Sciatic nerve (tissue), 2 donors: Measurements from ENCODE around the gene EPHA4. TPM values are rescaled to one million over a fixed set of nuclear protein-coding genes. Genes with fewer than 3 reads are reported as not detected.

Experiments
- ATAC-seq: fragments of 200-7000 bp; cut with Tn5 transposase; one replicate; pipeline ENCODE4 v1.9.1; 2020; ENCODE audit warnings: mild to moderate bottlenecking, moderate library complexity
- DNase-seq: peaks from one replicate; pipeline ENCODE4 v3.0.0-alpha.2; 2020; ENCODE audit warnings: low spot score
- intact Hi-C: fragments of 100-400 bp; cut with DNase I; formaldehyde crosslinking; loops from one replicate; pipeline ENCODE4 v1.14.2; 2022
- total RNA-seq: library from RNA; stranded (reverse); fragmentation: NEBNext Ultra II Directional; extraction: Animal tissue kit (Norgen Biotek cat#: 25700); gene quantifications from one replicate; pipeline ENCODE4 v1.2.1, GENCODE V29; 2021
- donor health status: DM: no; HTN: no; CAD: no.
- donor health status: DM: no; HTN: no; CAD: no.

EPHA4 gene
- total RNA-seq, 1 donor from 2014 or later: 17.7 TPM

DNA sequence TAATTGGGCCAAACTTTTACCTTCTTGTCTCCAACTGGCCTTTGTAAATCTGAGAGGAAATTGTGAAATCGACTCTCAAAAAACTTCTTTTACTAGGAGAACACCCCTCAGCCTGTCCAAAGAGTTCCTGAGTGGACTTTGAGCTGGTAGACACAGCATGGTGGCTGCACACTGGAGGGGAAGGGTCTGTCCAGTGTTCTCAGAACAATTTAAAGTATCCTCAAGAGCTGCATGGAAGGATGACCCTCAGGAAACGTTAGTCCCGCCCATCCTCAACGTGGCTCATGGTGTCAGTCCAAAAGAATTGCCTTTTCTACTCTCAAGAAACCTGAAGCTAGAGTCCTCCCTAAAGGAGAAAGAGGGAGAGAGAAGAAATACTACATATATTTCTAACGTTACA lies 182.7 kb downstream of the EPHA4 start:
- DNase-seq (no peak), ATAC-seq (no peak)
- intact Hi-C loops: no loop called here

GRCh38 chr2:221388891-221389290 lies 183.2 kb downstream of the EPHA4 start:
- DNase-seq (no peak), ATAC-seq (no peak)
- intact Hi-C loops: no loop called here

GRCh38 chr2:221385716-221386115 lies 186.4 kb downstream of the EPHA4 start:
- intact Hi-C loops: no loop called here
- DNase-seq (no peak), ATAC-seq (no peak)

DNA sequence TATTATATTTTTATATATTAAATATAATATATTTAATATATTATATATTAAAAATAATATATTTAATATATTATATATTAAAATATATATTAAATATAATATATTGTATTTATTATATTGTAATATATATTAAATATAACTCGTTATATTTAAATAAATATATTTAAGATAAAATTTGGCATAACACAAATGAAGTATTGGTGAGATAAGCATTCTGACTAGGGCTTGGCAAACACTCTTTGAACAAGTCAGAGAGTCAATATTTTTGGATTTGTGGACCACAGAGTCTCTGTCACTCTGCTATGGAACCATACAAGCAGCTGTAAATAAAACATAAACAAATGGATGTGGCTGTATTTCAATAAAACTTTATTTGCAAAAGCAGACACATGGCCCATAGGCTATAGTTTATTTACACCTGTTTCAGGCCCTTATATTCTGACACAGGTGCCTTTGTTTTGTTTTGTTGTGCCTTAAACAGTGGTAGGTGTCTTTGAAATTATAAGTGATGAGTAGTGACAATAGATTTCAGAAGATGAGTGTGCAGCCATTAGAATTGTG lies 190.1 kb downstream of the EPHA4 start:
- no peak for ATAC-seq
- intact Hi-C loops: no loop called here

GRCh38 chr2:221380686-221381085 lies 191.4 kb downstream of the EPHA4 start:
- intact Hi-C loops: no loop called here
- DNase-seq (no peak), ATAC-seq (no peak)

More for the DNA sequence above, 190.1 kb downstream of the EPHA4 start:
- DNase-seq: no peak

GRCh38 chr2:221380062-221380461 lies 192.0 kb downstream of the EPHA4 start:
- intact Hi-C loops: no loop called here
- no peak for ATAC-seq
- DNase-seq: no peak

DNA sequence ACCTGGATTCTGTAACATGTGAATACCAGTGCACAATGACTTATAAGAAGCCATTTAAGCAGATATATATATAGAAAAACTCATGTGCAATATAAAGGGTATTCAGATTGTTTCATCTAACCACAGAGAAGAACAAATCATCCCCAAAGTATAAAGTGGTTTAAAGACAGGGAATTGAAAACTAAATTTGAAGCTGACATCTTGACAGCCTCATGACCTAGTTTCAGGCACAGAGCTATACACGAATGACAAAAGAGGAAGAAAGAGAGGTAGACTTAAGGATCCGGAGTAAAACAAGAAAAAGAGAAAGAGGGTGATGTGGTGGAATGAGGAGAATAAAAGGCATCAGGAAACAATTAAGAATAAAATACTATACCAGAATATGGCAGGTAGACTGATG lies 194.5 kb downstream of the EPHA4 start:
- intact Hi-C loops: no loop called here
- no peak for DNase-seq
- no peak for ATAC-seq

- no peak for DNase-seq
- intact Hi-C loops: no loop called here
- ATAC-seq: no peak
These were observed 195.0 kb downstream of the EPHA4 start for GRCh38 chr2:221377066-221377465.

DNA sequence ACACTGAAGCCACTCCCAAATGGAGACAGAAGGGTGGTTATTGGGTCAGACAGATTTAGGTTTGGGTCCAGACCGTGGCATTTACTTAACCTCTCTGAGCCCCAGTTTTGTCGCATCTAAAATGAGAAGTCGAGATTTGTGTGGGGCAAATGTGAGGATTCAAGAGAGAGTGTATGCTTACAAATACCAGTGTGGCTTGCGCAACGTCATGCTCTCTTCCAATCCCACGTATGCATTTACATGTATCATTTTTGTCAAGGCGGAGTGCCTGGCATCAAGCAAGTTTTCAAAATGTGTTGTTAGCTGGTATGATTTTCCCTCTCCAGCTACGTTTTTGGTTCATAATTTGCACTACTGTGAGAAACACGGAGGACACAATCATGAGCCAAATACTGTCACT lies 197.9 kb downstream of the EPHA4 start:
- ATAC-seq: no peak
- intact Hi-C loops: no loop called here
- no peak for DNase-seq

- no peak for ATAC-seq
- intact Hi-C loops: no loop called here
- DNase-seq: no peak
These were observed 199.2 kb downstream of the EPHA4 start for GRCh38 chr2:221372907-221373306.

DNA sequence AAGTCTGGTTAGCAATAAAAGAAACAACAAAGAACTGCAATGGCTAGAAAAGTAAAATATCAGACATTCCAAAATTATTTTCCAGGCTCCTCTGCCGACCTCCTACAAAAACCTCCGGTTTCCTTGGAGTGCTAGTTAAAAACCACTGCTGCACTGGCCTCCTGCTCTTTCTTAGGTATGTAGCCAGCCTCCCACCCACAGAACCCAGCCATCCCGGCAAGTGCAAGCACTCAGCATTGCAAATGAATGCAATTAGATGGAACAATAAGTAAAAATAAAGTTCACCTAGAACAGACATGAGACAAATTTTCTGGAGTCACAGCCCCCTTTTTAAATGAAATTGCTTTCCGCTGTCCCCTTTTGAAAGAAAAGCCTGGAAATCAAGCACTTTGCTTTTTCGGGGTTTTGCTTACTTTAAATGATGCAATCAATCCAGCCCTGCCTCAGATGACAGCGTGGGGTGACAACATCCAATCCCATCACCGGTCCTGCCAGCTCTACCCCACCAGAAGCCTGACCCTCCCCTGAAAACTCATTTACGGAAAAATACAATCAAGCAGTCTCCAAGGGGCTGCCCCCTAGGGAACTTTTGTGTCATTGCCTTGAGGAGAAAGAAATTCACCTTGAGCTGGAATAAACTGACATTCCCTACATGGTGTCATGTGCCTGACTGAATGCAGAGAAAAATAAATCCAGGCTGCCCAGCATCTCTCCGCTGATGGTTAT lies 199.8 kb downstream of the EPHA4 start:
- DNase-seq (no peak), ATAC-seq (no peak)
- intact Hi-C loops: no loop called here

DNA sequence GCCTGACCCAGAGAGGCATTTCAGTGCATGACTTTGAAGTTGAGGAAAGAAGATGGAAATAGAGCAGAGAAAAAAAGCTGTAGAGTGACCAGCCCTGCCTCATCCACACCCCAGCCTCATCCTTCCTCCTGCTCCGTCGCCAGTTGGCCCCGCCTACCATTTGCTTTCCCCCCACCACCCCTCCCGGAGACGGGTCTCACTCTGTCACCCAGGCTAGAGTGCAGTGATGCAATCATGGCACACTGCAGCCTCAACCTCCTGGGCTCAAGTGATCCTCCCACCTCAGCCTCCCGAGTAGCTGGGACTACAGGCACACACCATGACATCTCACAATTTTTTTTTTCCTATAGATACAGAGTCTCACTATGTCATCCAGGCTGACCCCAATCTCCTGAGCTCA lies 200.8 kb downstream of the EPHA4 start:
- DNase-seq (no peak), ATAC-seq (no peak)
- intact Hi-C loops: no loop called here

GRCh38 chr2:221370857-221371211 lies 201.3 kb downstream of the EPHA4 start:
- intact Hi-C loops: no loop called here
- DNase-seq (no peak), ATAC-seq (no peak)

DNA sequence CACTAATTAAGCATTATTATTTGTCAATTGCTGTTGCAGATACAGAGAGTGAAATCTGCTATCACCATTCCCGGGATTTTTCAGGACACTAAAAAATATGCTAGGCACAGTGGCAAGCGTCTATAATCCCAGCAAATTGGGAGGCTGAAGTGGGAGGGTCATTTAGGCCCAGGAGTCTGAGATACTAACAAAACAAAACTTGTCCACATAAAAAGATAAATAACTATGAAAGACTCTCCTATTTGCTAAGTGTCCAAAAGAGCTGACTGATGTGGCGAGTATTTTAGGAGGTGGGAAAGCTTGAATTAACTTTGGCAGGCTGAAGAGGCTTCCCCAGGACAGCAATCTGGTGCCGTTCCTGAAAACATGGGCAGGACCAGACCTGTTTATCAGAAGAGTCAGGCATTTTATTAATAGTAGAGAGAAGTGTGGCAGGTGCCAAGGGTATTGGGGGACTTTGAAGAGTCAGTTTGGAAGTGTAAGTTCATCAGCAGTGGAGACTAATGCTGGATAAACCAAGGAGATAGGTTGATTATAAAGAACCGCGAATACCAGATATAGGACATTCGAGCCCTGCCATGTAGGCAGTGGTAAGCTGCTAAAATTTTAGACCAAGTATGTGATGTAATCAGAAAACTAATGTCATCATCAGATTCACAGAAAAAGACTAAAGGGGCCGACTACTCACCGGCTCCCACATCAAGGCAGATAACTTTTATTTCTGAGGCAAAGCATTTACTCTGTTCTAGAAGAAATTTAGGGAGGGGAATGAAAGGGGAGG lies 201.8 kb downstream of the EPHA4 start:
- no peak for ATAC-seq
- intact Hi-C loops: no loop called here

More for the DNA sequence above, 201.8 kb downstream of the EPHA4 start:
- no peak for DNase-seq
